ENCODE data around the gene ASH1L.
A peak's percentile ranks its signal among the peaks of the same experiment; 100 is the strongest.
"Not testable (repeated sequence)": the region's sequence is repeated elsewhere in the genome, so short reads cannot be mapped to it uniquely, and the experiment has no call there.

ASH1L gene

GRCh38 chr1:155562581-155563376 is at the start of gene ASH1L:
Gene ASH1L, minus strand, starts transcription at chr1:155562803. Its CDS starts 41,284 bp downstream, at chr1:155521519.
- DNase-seq, result peak; percentile 89

GRCh38 chr1:155610257-155610647 is 47.6 kb upstream of the ASH1L start:
- DNase-seq, result not testable (repeated sequence)

- peak; percentile 68 for DNase-seq
Measured at GRCh38 chr1:155609515-155610256, 47.1 kb upstream of the ASH1L start, which contains the start of gene MSTO1. Gene MSTO1, plus strand, starts transcription at chr1:155610218. Its CDS starts 31 bp downstream, at chr1:155610249.

GRCh38 chr1:155608888-155609225 is 46.3 kb upstream of the ASH1L start:
- no peak for DNase-seq

- no peak for DNase-seq
Measured at GRCh38 chr1:155607708-155608107, 45.1 kb upstream of the ASH1L start.

GRCh38 chr1:155599828-155600572 is 37.4 kb upstream of the ASH1L start:
- not testable (repeated sequence) for DNase-seq

- DNase-seq, result no peak
Measured at GRCh38 chr1:155598842-155599331, 36.3 kb upstream of the ASH1L start.

GRCh38 chr1:155596864-155597263 is 34.3 kb upstream of the ASH1L start:
- DNase-seq, result no peak

- DNase-seq, result not testable (repeated sequence)
Measured at GRCh38 chr1:155595877-155596474, 33.4 kb upstream of the ASH1L start.

GRCh38 chr1:155591770-155592169 is 29.2 kb upstream of the ASH1L start:
- DNase-seq, result no peak

GRCh38 chr1:155590516-155591247 is 28.1 kb upstream of the ASH1L start:
- DNase-seq, result not testable (repeated sequence)

GRCh38 chr1:155589282-155589681 is 26.7 kb upstream of the ASH1L start:
- DNase-seq, result not testable (repeated sequence)

- DNase-seq, result not testable (repeated sequence)
Measured at GRCh38 chr1:155583846-155584245, 21.2 kb upstream of the ASH1L start.

GRCh38 chr1:155575608-155576007 is 13.0 kb upstream of the ASH1L start:
- not testable (repeated sequence) for DNase-seq

- no peak for DNase-seq
Measured at GRCh38 chr1:155574077-155574476, 11.5 kb upstream of the ASH1L start.

- DNase-seq, result no peak
Measured at GRCh38 chr1:155570593-155570990, 8.0 kb upstream of the ASH1L start.

- no peak for DNase-seq
Measured at GRCh38 chr1:155569988-155570592, 7.5 kb upstream of the ASH1L start.

GRCh38 chr1:155563377-155564022 is 897 bp upstream of the ASH1L start:
- DNase-seq, result not testable (repeated sequence)

- peak; percentile 35 for DNase-seq
Measured at GRCh38 chr1:155561779-155562580, 623 bp downstream of the ASH1L start.

- DNase-seq, result no peak
Measured at GRCh38 chr1:155555915-155556314, 6.7 kb downstream of the ASH1L start.
